Lung (tissue), 12 donors: Measurements from ENCODE around the gene NPHP1. TPM values are rescaled to one million over a fixed set of nuclear protein-coding genes. Genes with fewer than 3 reads are reported as not detected.

Source experiments
- ATAC-seq: fragments of 200-7000 bp; cut with Tn5 transposase; one replicate; pipeline ENCODE4 v1.9.1; 2020; ENCODE audit warnings: moderate number of reproducible peaks; ENCODE audit not compliant: insufficient read depth, low FRiP score
- DNase-seq, 3 donors: peaks; one replicate each; pipeline ENCODE4 v3.0.0-alpha.2; 2013 to 2017
- H3K27ac ChIP-seq, 2 donors: one replicate each; pipeline ENCODE4 v1.5.1; 2013; ENCODE audit warnings: mild to moderate bottlenecking in 2 of 2, moderate library complexity in 2 of 2, control low read depth in 1 of 2, inconsistent platforms in 1 of 2, low read depth in 1 of 2, low read length in 1 of 2
- H3K27me3 ChIP-seq, 3 donors: one replicate each; pipeline ENCODE4 v1.5.1; 2013; ENCODE audit warnings: low read length in 2 of 3; ENCODE audit not compliant: control insufficient read depth in 3 of 3, insufficient read depth in 3 of 3
- H3K36me3 ChIP-seq, 4 donors: one replicate each; pipeline ENCODE4 v1.5.1; 2013; ENCODE audit warnings: low read length in 4 of 4, mild to moderate bottlenecking in 1 of 4, moderate library complexity in 1 of 4; ENCODE audit not compliant: control insufficient read depth in 4 of 4, insufficient read depth in 4 of 4
- H3K4me1 ChIP-seq, 5 donors: one replicate each; pipeline ENCODE4 v1.5.1; 2013; ENCODE audit warnings: low read length in 5 of 5, mild to moderate bottlenecking in 2 of 5, moderate library complexity in 1 of 5; ENCODE audit not compliant: control insufficient read depth in 5 of 5, insufficient read depth in 5 of 5
- H3K4me3 ChIP-seq: one replicate; pipeline ENCODE4 v1.5.1; 2013; ENCODE audit warnings: mild to moderate bottlenecking, control low read depth, moderate library complexity
- H3K9ac ChIP-seq, 2 donors: one replicate each; pipeline ENCODE4 v1.5.1; 2013; ENCODE audit warnings: low read length in 2 of 2, control low read depth in 1 of 2; ENCODE audit not compliant: insufficient read depth in 1 of 2
- H3K9me3 ChIP-seq, 4 donors: one replicate each; pipeline ENCODE4 v1.5.1; 2013; ENCODE audit warnings: low read length in 3 of 4, mild to moderate bottlenecking in 1 of 4, moderate library complexity in 1 of 4; ENCODE audit not compliant: control insufficient read depth in 4 of 4, insufficient read depth in 3 of 4
- WGBS, 2 donors: extraction: QIAGEN DNeasy Blood & Tissue Kit; methylation state at CpG; one replicate each; pipeline ENCODE4 v1.1.7; 2013; 5-methylcytosine and 5-hydroxymethylcytosine counted together
- polyA plus RNA-seq, 2 donors: library from polyadenylated mRNA; stranded (reverse); fragments of 200-250 nt; gene quantifications; one replicate each; pipeline ENCODE4 v1.2.1, GENCODE V29; 2013
- total RNA-seq, 2 donors: library from RNA; depleted of rRNA in 1 of 2; stranded (reverse); fragments of >200 nt in 1 of 2; gene quantifications; one replicate each; pipeline ENCODE4 v1.2.1, GENCODE V29; 2014 to 2021
- TF ChIP-seq, protein P1 (sequence below): IDR thresholded peaks from 2 replicates; pipeline ENCODE4 v1.5.1; 2012; ENCODE audit warnings: mild to moderate bottlenecking; ENCODE audit errors: control extremely low read depth, extremely low read depth
- donor health status: control.
- donor health status: control.
- donor health status: Bipolar disorder and iron deficiency.
- donor health status: healthy.
- donor health status: DM: yes; HTN: yes; CAD: no.

Gene NPHP1
- total and polyA plus RNA-seq, 4 donors = 6.0 to 17.1 (median 11.7) TPM

DNA sequence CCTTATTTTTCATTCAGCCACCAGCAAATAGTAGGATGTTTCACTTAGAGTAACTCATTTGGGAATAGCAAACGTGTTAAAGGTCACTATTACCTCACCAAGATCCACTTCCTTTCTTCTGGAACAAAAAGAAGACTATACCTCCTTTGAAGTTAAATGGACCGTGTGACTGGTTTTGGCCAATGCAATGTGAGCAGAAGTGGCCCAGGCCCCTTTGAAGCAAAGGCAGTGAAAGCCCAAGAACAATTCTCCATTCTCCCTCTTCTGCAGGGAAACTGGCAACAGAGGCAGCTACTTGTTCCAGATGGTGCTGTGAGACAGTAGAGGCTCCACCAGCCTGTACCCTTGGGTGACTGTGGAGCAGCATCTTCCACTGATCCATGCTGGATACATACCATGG is 77.9 kb downstream of the NPHP1 start:
- Histone ChIP-seq H3K9me3 (no peaks in the 10 kb centered on the region), H3K9ac (no peak overlapping the region), H3K4me3 (no peak overlapping the region), H3K36me3 (peaks cover 0 to 6% (median 3%) of the 10 kb centered on the region in 4 donors), H3K4me1 (peaks cover 0 to 3% (median 0%) of the 10 kb centered on the region in 5 donors), H3K27ac (no peak overlapping the region), H3K27me3 (no peaks in the 10 kb centered on the region)
- 61 to 70% methylated on average over 2 of the region's 2 CpGs for WGBS, 2 donors
- ATAC-seq = no peak
- TF ChIP-seq, protein P1, sequence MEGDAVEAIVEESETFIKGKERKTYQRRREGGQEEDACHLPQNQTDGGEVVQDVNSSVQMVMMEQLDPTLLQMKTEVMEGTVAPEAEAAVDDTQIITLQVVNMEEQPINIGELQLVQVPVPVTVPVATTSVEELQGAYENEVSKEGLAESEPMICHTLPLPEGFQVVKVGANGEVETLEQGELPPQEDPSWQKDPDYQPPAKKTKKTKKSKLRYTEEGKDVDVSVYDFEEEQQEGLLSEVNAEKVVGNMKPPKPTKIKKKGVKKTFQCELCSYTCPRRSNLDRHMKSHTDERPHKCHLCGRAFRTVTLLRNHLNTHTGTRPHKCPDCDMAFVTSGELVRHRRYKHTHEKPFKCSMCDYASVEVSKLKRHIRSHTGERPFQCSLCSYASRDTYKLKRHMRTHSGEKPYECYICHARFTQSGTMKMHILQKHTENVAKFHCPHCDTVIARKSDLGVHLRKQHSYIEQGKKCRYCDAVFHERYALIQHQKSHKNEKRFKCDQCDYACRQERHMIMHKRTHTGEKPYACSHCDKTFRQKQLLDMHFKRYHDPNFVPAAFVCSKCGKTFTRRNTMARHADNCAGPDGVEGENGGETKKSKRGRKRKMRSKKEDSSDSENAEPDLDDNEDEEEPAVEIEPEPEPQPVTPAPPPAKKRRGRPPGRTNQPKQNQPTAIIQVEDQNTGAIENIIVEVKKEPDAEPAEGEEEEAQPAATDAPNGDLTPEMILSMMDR = no peak
- no peak for DNase-seq

DNA sequence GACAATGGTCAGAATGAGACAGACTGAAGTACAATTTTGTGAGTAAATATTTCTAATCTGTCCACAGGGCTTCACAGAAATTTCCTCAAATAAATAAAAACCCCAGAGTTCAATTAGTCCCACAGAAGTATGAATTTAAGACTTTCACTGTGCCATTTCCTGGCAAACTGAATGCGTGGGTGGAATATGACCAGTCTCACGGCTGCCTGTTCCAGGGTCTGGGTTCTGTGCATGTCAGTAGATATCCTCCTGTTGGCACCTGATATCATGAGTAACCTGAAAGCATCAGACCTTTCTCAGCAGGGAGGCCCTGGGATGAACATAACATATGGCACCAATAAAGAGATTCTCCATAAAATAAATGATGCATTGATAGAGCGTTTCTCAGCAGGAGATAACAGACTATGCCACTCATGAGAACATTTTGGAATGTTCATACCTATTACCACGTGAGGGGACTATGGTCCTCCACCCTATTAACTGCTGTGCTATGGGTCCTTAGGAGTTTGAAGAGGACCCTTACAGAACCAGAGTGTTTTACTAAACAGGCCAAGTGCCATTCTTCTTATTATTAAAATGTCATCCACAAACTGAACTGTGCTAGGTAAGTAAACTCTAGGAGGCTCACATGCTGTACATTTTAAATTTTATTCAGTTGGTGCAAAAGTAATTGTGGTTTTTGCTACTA is 78.6 kb downstream of the NPHP1 start:
- H3K4me3 ChIP-seq = no peak overlapping the region
- 71 to 90% methylated on average over 4 of the region's 4 CpGs for WGBS, 2 donors
- peaks cover 0 to 6% (median 3%) of the 10 kb centered on the region in 4 donors for H3K36me3 ChIP-seq
- peaks cover 0 to 5% (median 0%) of the 10 kb centered on the region in 5 donors for H3K4me1 ChIP-seq
- H3K27ac ChIP-seq = no peak overlapping the region
- H3K9me3 ChIP-seq = no peaks in the 10 kb centered on the region
- peak in 1 of 3 donors; percentile 12 for DNase-seq
- TF ChIP-seq, protein P1 = no peak
- no peak overlapping the region for H3K9ac ChIP-seq
- no peaks in the 10 kb centered on the region for H3K27me3 ChIP-seq
- peak; percentile 23 for ATAC-seq

DNA sequence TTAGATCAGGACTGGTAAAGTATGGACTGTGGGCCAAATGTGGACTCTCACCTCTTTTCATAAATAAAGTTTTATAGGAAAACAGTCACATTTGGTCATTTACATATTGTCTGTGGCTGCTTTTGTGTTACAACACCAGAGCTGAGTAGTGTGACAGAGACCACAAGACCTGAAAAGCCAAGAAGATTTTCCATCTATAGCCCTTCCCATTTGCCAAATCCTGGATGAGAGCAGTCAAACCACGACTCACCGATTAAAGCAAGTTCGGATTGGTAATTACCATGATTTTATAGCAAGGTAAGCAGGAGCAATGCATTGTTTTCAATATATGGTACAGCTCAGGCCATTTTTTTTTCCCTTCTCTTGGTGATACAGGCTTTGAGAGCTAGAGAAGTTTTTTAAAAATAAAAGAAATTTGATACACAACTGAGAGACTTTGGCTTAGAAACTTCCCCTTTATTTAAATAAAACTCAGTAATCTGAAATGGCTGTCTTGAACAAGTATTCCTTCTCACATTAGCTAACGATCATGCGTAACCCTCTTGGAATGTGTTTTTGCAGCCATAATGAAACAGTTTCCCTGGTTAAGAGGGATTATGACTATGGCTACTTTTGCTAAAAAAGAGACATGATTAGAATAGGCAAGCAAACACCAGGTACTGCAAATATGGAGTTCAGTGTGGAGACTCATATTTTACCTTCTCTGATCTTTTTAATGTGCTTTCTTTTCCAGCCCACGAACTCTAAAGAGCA is 79.7 kb downstream of the NPHP1 start:
- ATAC-seq (no peak), DNase-seq (peak in 1 of 3 donors; percentile 45)
- H3K4me1 ChIP-seq = peaks cover 0 to 9% (median 2%) of the 10 kb centered on the region in 5 donors
- WGBS, 2 donors = 75 to 90% methylated on average over 6 of the region's 6 CpGs
- TF ChIP-seq, protein P1 = no peak
- H3K9me3 ChIP-seq = no peaks in the 10 kb centered on the region
- no peaks in the 10 kb centered on the region for H3K27me3 ChIP-seq
- H3K36me3 ChIP-seq = peaks cover 0 to 2% (median 0%) of the 10 kb centered on the region in 4 donors
- H3K4me3 ChIP-seq = no peak overlapping the region
- H3K27ac ChIP-seq = peak overlapping the region in 1 of 2 donors; percentile 17
- no peak overlapping the region for H3K9ac ChIP-seq
